ENCODE measurements around the gene A2M. TPM values are rescaled to one million over a fixed set of nuclear protein-coding genes. Genes with fewer than 3 reads are reported as not detected.

The A2M gene
- total RNA-seq, 1 donor from 2014 or later: not detected

- Mint-ChIP-seq H3K27ac (no peak overlapping the region), H3K4me1 (no peaks in the 10 kb centered on the region), H3K4me3 (no peak overlapping the region), H3K36me3 (ENCODE audit: low read depth) (no peaks in the 10 kb centered on the region), H3K27me3 (peaks cover 1% of the 10 kb centered on the region), H3K9me3 (no peaks in the 10 kb centered on the region)
- TF ChIP-seq, protein P1, sequence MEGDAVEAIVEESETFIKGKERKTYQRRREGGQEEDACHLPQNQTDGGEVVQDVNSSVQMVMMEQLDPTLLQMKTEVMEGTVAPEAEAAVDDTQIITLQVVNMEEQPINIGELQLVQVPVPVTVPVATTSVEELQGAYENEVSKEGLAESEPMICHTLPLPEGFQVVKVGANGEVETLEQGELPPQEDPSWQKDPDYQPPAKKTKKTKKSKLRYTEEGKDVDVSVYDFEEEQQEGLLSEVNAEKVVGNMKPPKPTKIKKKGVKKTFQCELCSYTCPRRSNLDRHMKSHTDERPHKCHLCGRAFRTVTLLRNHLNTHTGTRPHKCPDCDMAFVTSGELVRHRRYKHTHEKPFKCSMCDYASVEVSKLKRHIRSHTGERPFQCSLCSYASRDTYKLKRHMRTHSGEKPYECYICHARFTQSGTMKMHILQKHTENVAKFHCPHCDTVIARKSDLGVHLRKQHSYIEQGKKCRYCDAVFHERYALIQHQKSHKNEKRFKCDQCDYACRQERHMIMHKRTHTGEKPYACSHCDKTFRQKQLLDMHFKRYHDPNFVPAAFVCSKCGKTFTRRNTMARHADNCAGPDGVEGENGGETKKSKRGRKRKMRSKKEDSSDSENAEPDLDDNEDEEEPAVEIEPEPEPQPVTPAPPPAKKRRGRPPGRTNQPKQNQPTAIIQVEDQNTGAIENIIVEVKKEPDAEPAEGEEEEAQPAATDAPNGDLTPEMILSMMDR (IDR thresholded peaks at IDR 0.05): no peak
- CTCF ChIA-PET: no interaction called here
- POLR2A ChIA-PET: no interaction called here
- ATAC-seq (ENCODE audit: low read depth): no peak
- intact Hi-C loops (cut with micrococcal nuclease): no loop called here
- no peak for DNase-seq
Observed at GRCh38 chr12:9098115-9098452, 17.6 kb downstream of the A2M start.

GRCh38 chr12:9096563-9097176 is 19.0 kb downstream of the A2M start:
- H3K4me3 Mint-ChIP-seq: no peak overlapping the region
- intact Hi-C loops (cut with micrococcal nuclease): no loop called here
- H3K4me1 Mint-ChIP-seq: no peaks in the 10 kb centered on the region
- no peak overlapping the region for H3K27ac Mint-ChIP-seq
- TF ChIP-seq, protein P1 (IDR thresholded peaks at IDR 0.05): no peak
- DNase-seq (no peak), ATAC-seq (ENCODE audit: low read depth) (no peak)
- CTCF ChIA-PET: no interaction called here
- no peaks in the 10 kb centered on the region for H3K9me3 Mint-ChIP-seq
- POLR2A ChIA-PET: no interaction called here
- H3K27me3 Mint-ChIP-seq: peaks cover 1% of the 10 kb centered on the region
- no peaks in the 10 kb centered on the region for H3K36me3 Mint-ChIP-seq (ENCODE audit: low read depth)

GRCh38 chr12:9095322-9095721 is 20.4 kb downstream of the A2M start:
- DNase-seq (no peak), ATAC-seq (ENCODE audit: low read depth) (no peak)
- CTCF ChIA-PET: no interaction called here
- Mint-ChIP-seq H3K4me3 (no peak overlapping the region), H3K9me3 (no peaks in the 10 kb centered on the region), H3K27me3 (peaks cover 1% of the 10 kb centered on the region), H3K4me1 (no peaks in the 10 kb centered on the region), H3K36me3 (ENCODE audit: low read depth) (no peaks in the 10 kb centered on the region), H3K27ac (no peak overlapping the region)
- POLR2A ChIA-PET: no interaction called here
- TF ChIP-seq, protein P1 (IDR thresholded peaks at IDR 0.05): no peak
- intact Hi-C loops (cut with micrococcal nuclease): no loop called here

- no peak overlapping the region for H3K4me3 Mint-ChIP-seq
- no peaks in the 10 kb centered on the region for H3K4me1 Mint-ChIP-seq
- H3K27me3 Mint-ChIP-seq: peaks cover 1% of the 10 kb centered on the region
- no peak for DNase-seq
- no peaks in the 10 kb centered on the region for H3K9me3 Mint-ChIP-seq
- POLR2A ChIA-PET: no interaction called here
- no peak overlapping the region for H3K27ac Mint-ChIP-seq
- intact Hi-C loops (cut with micrococcal nuclease): no loop called here
- no peaks in the 10 kb centered on the region for H3K36me3 Mint-ChIP-seq (ENCODE audit: low read depth)
- ATAC-seq (ENCODE audit: low read depth): no peak
- CTCF ChIA-PET: no interaction called here
- TF ChIP-seq, protein P1 (IDR thresholded peaks at IDR 0.05): no peak
Observed at GRCh38 chr12:9094512-9095206, 21.1 kb downstream of the A2M start.

DNA sequence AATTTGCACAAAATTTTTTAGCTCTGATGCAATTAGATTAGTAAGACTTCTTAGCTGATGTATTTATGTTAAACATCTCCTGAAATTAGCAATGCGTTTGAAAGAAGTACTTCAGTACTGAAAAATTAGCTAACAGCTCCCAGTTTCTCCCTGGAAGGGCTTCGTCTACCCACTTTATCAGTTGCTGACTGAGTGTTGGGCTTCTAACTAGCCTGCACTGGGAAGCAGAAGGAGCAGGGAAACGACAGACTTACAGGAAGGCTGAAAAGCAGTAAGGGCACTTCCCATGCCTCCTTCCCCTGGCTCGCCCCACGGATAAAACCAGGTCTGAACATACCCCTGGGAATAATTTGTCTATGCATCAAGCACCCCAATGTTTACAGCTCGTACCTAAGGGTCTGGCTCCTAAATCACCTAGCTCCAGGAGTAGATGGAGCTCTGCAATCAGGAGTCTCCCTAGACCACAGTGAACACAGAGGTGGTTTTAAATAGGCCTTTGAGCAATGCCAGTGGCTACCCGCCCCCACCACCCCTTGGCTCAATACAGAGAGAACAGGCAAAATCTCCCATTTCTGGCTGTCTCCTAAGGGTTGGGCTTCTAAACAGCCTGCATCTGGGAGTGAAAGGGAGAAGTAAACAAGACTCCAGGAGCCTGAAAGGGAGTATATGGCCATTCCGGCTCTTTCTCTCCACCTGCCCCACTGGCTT is 23.7 kb downstream of the A2M start:
- ATAC-seq (ENCODE audit: low read depth): no peak
- Mint-ChIP-seq H3K4me3 (no peak overlapping the region), H3K9me3 (no peaks in the 10 kb centered on the region), H3K27me3 (peaks cover 1% of the 10 kb centered on the region), H3K36me3 (ENCODE audit: low read depth) (no peaks in the 10 kb centered on the region), H3K27ac (no peak overlapping the region), H3K4me1 (no peaks in the 10 kb centered on the region)
- DNase-seq: no peak
- ChIA-PET CTCF (no interaction called here), POLR2A (no interaction called here)
- intact Hi-C loops (cut with micrococcal nuclease): no loop called here
- TF ChIP-seq, protein P1 (IDR thresholded peaks at IDR 0.05): no peak

Measured in activated B cell treated with CpG ODN at 0.5 μM for 24 hours (primary cell).